Stimulated activated CD4-positive, alpha-beta T cell treated with anti-CD3 and anti-CD28 coated beads, Interleukin-2, amount 100 ng/mL, for 24 hours (primary cell): Measurements from ENCODE around the gene PPP1R2.
"Not testable (repeated sequence)": the region's sequence is repeated elsewhere in the genome, so short reads cannot be mapped to it uniquely, and the experiment has no call there.

Source experiments
- DNase-seq, 2 donors: peaks; one replicate each; pipeline ENCODE4 v3.0.0-alpha.2; 2020

Gene PPP1R2

GRCh38 chr3:195532834-195533233 lies 10.3 kb downstream of the PPP1R2 start:
- no peak for DNase-seq

GRCh38 chr3:195532345-195532744 lies 10.8 kb downstream of the PPP1R2 start:
- DNase-seq: no peak

GRCh38 chr3:195531683-195532082 lies 11.4 kb downstream of the PPP1R2 start:
- no peak for DNase-seq

- DNase-seq: no peak
These were observed 16.6 kb downstream of the PPP1R2 start for GRCh38 chr3:195526492-195526891.

GRCh38 chr3:195524171-195524896 lies 18.8 kb downstream of the PPP1R2 start:
- DNase-seq: peak; percentile 41 to 44

GRCh38 chr3:195522254-195523023 lies 20.7 kb downstream of the PPP1R2 start:
- peak in 1 of 2 donors; percentile 56 for DNase-seq

GRCh38 chr3:195517030-195517429 lies 26.1 kb downstream of the PPP1R2 start:
- no peak for DNase-seq

- DNase-seq: not testable (repeated sequence)
These were observed 28.4 kb downstream of the PPP1R2 start for GRCh38 chr3:195514610-195515235.

GRCh38 chr3:195512798-195513345 lies 30.3 kb downstream of the PPP1R2 start:
- DNase-seq: no peak

GRCh38 chr3:195511136-195511535 lies 32.0 kb downstream of the PPP1R2 start:
- DNase-seq: no peak

- DNase-seq: no peak
These were observed 34.9 kb downstream of the PPP1R2 start for GRCh38 chr3:195508185-195508584.

- no peak for DNase-seq
These were observed 67.5 kb downstream of the PPP1R2 start for GRCh38 chr3:195475614-195476013.

GRCh38 chr3:195475116-195475515 lies 68.0 kb downstream of the PPP1R2 start:
- not testable (repeated sequence) for DNase-seq

GRCh38 chr3:195468841-195469240 lies 74.3 kb downstream of the PPP1R2 start:
- DNase-seq: no peak

- no peak for DNase-seq
These were observed 74.7 kb downstream of the PPP1R2 start for GRCh38 chr3:195468391-195468776.

- no peak for DNase-seq
These were observed 75.3 kb downstream of the PPP1R2 start for GRCh38 chr3:195467641-195468390.

- no peak for DNase-seq
These were observed 76.9 kb downstream of the PPP1R2 start for GRCh38 chr3:195466251-195466650.
